Endothelial cell of umbilical vein (primary cell): ENCODE measurements around the gene MARS1.

Experiments used
- CTCF ChIP-seq, 2 donors: IDR thresholded peaks; 1 replicate in 1 of 2; 2 replicates in 1 of 2; pipeline ENCODE4 v1.5.1; 2011; ENCODE audit warnings: low read length in 2 of 2, mild to moderate bottlenecking in 2 of 2, moderate library complexity in 2 of 2, control low read depth in 1 of 2, inconsistent platforms in 1 of 2, low read depth in 1 of 2; ENCODE audit not compliant: insufficient read depth in 1 of 2; ENCODE audit errors: extremely low read depth in 1 of 2
- EZH2 ChIP-seq: IDR thresholded peaks from 2 replicates; pipeline ENCODE4 v1.6.1; 2012; ENCODE audit warnings: borderline replicate concordance, low read depth, mild to moderate bottlenecking, moderate library complexity, low read length, inconsistent platforms; ENCODE audit not compliant: severe bottlenecking
- JUN ChIP-seq: IDR thresholded peaks from 2 replicates; pipeline ENCODE4 v1.6.1; 2011; ENCODE audit warnings: borderline replicate concordance, low read depth; ENCODE audit not compliant: insufficient read length, insufficient read depth
- MYC ChIP-seq: IDR thresholded peaks from one replicate; pipeline ENCODE4 v1.6.1; 2011; ENCODE audit warnings: mild to moderate bottlenecking, low read depth, low read length
- POLR2A ChIP-seq: IDR thresholded peaks from 2 replicates; pipeline ENCODE4 v1.6.1; 2012; ENCODE audit warnings: low read depth, mild to moderate bottlenecking, control low read depth, low read length

- TF ChIP-seq CTCF (IDR thresholded peaks at IDR 0.05; ENCODE audit: extremely low read depth in 1 of 2, insufficient read depth in 1 of 2, low read depth in 1 of 2, low read length in 2 of 2) (no peak), JUN (no peak), MYC (no peak), EZH2 (no peak), POLR2A (no peak)
These were observed 23.3 kb downstream of the MARS1 start for GRCh38 chr12:57511161-57511560.
